CD4-positive, alpha-beta T cell treated with Interleukin-15 for 1 hour (primary cell): ENCODE results near the gene MAP1LC3B.

Experiments
- DNase-seq: peaks from one replicate; pipeline ENCODE4 v3.0.0-alpha.2; 2020

MAP1LC3B gene

GRCh38 chr16:87435372-87436224 lies 43.5 kb downstream of the MAP1LC3B start:
- DNase-seq = no peak

- no peak for DNase-seq
Measured at GRCh38 chr16:87436225-87437172, 44.4 kb downstream of the MAP1LC3B start.

- DNase-seq = no peak
Measured at GRCh38 chr16:87437327-87437726, 45.2 kb downstream of the MAP1LC3B start.

GRCh38 chr16:87437911-87438610 lies 45.9 kb downstream of the MAP1LC3B start:
- DNase-seq = no peak

GRCh38 chr16:87438611-87438985 lies 46.5 kb downstream of the MAP1LC3B start:
- DNase-seq = no peak

GRCh38 chr16:87439926-87440325 lies 47.8 kb downstream of the MAP1LC3B start:
- DNase-seq = no peak

GRCh38 chr16:87441886-87442580 lies 49.9 kb downstream of the MAP1LC3B start:
- no peak for DNase-seq

GRCh38 chr16:87442581-87442966 lies 50.4 kb downstream of the MAP1LC3B start:
- no peak for DNase-seq

GRCh38 chr16:87443016-87443415 lies 50.9 kb downstream of the MAP1LC3B start:
- DNase-seq = no peak

GRCh38 chr16:87443964-87444363 lies 51.8 kb downstream of the MAP1LC3B start:
- no peak for DNase-seq

GRCh38 chr16:87445486-87445885 lies 53.4 kb downstream of the MAP1LC3B start:
- no peak for DNase-seq

GRCh38 chr16:87446479-87446878 lies 54.3 kb downstream of the MAP1LC3B start:
- no peak for DNase-seq

GRCh38 chr16:87447323-87447722 lies 55.2 kb downstream of the MAP1LC3B start:
- no peak for DNase-seq

- no peak for DNase-seq
Measured at GRCh38 chr16:87448866-87449265, 56.7 kb downstream of the MAP1LC3B start.

GRCh38 chr16:87451563-87452210 lies 59.6 kb downstream of the MAP1LC3B start:
- no peak for DNase-seq

GRCh38 chr16:87453326-87453725 lies 61.2 kb downstream of the MAP1LC3B start:
- no peak for DNase-seq
